GM21360 (cell line): ENCODE results near the gene HEXIM2.
"Not testable (repeated sequence)": the region's sequence is repeated elsewhere in the genome, so short reads cannot be mapped to it uniquely, and the experiment has no call there.

Experiments used
- ATAC-seq: cut with Tn5 transposase; IDR thresholded peaks from one replicate; pipeline ENCODE4 v1.9.1; 2021; ENCODE audit warnings: mild to moderate bottlenecking, moderate library complexity; ENCODE audit not compliant: unreplicated experiment

Gene HEXIM2

GRCh38 chr17:45168991-45169752, 7.5 kb downstream of the HEXIM2 start:
- no peak for ATAC-seq

- no peak for ATAC-seq
Measured at GRCh38 chr17:45170280-45170930, 8.7 kb downstream of the HEXIM2 start.

- ATAC-seq: no peak
Measured at GRCh38 chr17:45170931-45171337, 9.3 kb downstream of the HEXIM2 start.

- no peak for ATAC-seq
Measured at GRCh38 chr17:45171338-45172231, 9.9 kb downstream of the HEXIM2 start.

GRCh38 chr17:45172232-45172540, 10.5 kb downstream of the HEXIM2 start:
- no peak for ATAC-seq

GRCh38 chr17:45172541-45173286, 11.0 kb downstream of the HEXIM2 start:
- no peak for ATAC-seq

- no peak for ATAC-seq
Measured at GRCh38 chr17:45175759-45176115, 14.1 kb downstream of the HEXIM2 start.

- ATAC-seq: no peak
Measured at GRCh38 chr17:45177563-45177962, 15.9 kb downstream of the HEXIM2 start.

- no peak for ATAC-seq
Measured at GRCh38 chr17:45184144-45184543, 22.5 kb downstream of the HEXIM2 start.

GRCh38 chr17:45186801-45187354, 25.2 kb downstream of the HEXIM2 start:
- ATAC-seq: no peak

- ATAC-seq: no peak
Measured at GRCh38 chr17:45189009-45189408, 27.3 kb downstream of the HEXIM2 start.

- ATAC-seq: no peak
Measured at GRCh38 chr17:45190503-45191255, 29.0 kb downstream of the HEXIM2 start.

- no peak for ATAC-seq
Measured at GRCh38 chr17:45195424-45195823, 33.7 kb downstream of the HEXIM2 start.

- ATAC-seq: no peak
Measured at GRCh38 chr17:45197108-45197507, 35.4 kb downstream of the HEXIM2 start.

GRCh38 chr17:45197555-45198334, 36.1 kb downstream of the HEXIM2 start:
- no peak for ATAC-seq

GRCh38 chr17:45200701-45201100, 39.0 kb downstream of the HEXIM2 start:
- ATAC-seq: no peak

GRCh38 chr17:45201457-45201856, 39.8 kb downstream of the HEXIM2 start:
- no peak for ATAC-seq

GRCh38 chr17:45201880-45202279, 40.2 kb downstream of the HEXIM2 start:
- ATAC-seq: not testable (repeated sequence)
